GM18867 (cell line): ENCODE data around the gene PLA2G3.
"Not testable (repeated sequence)": the region's sequence is repeated elsewhere in the genome, so short reads cannot be mapped to it uniquely, and the experiment has no call there.

Experiments
- ATAC-seq: cut with Tn5 transposase; IDR thresholded peaks from one replicate; pipeline ENCODE4 v1.9.1; 2021; ENCODE audit warnings: mild to moderate bottlenecking, moderate library complexity; ENCODE audit not compliant: unreplicated experiment

PLA2G3 gene

DNA sequence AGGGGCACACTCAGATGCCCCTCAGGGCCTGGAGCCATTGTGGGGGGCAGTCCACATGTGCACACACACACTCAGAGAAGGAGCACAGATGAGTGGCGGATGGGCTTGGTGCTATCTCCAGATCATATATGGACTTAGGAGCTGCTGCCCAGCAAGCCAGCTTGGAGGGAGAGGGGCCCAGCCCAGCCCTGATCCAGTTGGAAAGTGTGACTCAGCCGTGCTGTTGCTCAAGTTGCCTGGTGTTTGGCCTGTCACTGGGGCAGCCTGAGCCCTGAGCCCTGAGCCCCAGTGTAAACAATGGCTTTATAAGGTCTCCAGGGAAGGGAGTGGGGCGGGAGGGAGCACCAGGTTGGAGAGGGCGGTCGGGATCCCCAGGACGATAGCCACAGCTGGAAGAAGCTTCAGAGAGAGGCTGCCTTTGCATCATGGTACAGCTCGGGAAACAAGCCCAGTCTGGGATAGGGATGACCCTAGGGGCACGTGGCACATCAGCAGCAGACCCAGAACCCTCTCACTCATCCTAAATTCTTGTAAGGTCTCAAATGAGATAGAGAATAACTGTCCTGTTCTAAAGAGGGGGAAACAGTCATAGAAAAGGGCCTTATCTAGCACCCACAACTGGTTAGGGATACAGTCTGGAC is 37.7 kb downstream of the PLA2G3 start:
- no peak for ATAC-seq

DNA sequence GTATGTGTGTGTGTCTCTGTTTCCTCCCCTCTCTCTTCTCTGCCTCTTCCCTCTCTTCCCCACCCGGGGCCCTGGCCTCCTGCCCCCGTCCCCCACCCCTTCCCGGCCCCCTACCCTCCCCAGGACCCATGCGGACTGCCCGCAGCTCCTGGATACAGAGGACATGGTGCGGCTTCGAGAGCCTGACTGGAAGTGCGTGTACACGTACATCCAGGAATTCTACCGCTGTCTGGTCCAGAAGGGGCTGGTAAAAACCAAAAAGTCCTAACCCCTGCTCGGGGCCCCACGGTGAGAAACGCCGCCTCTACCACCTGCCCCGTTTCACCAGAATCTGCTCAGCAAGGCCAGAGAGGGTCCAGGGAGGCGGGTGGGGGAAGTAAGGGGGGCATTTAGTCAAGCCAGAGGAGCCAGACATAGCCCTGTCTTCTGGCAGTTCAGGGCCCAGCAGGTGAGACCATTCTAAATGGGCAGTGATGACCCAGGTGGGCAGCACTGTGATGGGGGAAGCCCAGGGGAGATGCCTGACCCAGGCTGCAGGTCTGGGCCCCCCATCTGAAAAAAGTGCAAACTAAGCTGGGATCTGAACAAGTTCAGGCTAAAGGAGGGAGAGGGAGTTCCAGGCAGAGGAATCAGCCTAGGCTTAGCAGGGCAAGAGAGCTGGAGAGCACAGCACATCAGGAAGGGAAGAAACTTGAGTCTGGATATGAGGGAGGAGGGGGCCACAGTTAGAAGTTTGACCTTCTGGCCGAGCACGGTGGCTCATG is 39.4 kb downstream of the PLA2G3 start:
- ATAC-seq = no peak

DNA sequence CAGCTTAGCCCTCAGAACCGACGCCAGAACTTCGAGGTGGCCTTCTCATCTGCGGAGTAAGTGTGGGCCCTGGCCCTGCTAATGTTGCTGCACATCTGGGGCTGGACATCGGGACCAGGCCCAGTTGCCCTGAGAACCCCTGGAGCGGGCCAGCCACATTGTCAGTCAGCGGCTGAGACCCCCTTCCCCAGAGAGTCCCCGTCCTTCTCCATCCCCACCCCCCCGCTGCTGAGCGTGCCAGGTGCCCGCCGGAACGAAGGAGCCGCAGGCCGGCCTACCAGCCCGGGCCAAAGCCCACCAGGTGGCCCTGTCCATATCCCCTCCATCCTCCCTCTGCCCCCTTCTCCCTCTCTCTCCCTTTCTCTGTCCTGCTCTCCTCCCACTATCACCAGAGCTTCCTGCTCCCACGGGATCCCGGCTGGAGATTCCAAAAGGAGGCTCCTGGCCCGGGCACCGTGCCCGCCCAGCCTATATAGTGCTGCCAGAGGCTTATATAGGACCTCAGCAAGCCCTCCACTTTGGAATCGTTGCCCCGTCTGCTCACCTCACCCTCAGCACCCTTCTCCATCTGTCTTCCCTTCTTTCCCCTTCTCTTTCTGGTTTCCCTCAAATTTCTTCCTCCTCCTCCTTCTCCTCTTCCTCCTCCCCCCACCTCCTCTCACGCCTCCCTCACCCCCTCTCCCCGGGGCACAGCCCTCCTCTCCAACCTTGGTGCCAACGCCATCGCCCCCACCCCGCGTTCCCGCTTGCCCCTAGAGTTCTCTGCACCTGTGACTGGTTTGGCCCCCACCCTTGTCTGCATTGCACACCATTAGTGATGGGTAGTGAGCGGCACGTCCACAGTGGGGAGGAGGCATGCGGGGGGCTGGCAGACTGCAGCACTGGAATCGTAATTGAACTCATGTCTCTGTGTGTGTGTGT is 40.2 kb downstream of the PLA2G3 start:
- ATAC-seq = no peak

DNA sequence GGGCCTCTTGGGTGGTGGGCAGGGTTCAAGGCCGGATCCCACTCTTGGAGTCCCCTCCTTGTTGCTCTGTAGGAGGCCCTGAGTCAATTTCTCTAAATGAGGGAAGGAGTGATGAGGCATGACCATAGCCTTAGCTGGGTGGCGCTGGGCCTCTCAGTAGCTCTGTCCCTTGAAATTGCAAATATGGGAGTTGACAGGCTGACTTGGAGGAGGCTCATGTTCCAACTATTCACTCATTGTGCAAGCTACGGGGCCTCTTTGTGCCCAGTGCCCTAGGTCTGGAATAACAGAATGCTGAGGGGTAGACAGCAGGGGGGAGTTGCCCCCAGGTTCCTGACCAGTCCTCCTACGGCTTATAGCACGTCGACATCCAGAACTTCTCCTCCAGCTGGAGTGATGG is 40.9 kb downstream of the PLA2G3 start:
- no peak for ATAC-seq

DNA sequence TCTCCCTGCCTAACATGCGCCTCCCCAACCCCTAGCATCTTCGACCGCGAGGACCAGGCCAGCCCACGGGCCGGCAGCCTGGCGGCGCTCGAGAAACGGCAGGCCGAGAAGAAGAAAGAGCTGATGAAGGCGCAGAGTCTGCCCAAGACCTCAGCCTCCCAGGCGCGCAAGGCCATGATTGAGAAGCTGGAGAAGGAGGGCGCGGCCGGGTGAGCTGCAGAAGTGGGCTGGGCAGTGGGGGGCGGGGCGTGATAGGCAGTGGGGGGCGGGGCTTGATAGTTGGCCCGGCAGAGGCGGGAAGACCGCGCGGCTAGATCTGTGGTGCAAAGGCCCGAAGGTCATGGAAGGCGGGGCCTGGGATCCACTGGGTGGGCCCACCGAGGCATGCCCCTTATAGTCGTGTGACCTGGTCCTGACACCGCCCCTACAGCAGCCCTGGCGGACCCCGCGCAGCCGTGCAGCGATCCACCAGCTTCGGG is 41.6 kb downstream of the PLA2G3 start:
- ATAC-seq = no peak

DNA sequence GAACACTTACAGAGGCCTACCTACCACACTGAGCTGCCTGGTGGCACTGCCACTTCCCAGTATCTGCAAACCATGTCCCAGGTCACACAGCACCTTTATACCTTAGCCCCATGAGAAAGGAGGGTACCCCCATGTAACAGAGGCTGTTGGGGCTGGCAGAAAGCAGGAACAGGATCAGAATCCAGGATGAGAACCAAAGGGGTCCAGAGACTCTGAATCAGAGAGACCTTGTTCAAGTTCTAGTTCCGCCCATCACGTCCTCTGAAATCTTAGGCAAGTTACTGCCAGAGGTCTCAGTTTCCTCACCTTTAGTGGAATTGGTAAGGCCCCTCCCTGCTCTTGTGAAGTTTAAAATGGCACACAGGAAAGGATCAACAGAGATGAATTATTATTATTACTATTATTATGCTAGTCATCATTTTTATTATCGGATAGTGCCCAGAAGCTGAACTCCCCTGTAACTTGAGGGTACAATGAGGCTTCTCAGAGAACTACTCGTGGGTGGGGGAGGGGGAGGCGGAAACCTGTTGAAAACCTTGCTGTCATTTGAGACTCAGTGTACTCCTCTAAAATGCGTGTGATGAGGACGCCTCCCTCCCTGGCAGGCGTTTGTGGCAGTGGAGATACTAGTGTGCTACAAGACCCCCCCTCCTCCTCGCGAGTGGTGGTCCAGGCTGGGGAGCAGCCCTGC is 42.2 kb downstream of the PLA2G3 start:
- no peak for ATAC-seq

DNA sequence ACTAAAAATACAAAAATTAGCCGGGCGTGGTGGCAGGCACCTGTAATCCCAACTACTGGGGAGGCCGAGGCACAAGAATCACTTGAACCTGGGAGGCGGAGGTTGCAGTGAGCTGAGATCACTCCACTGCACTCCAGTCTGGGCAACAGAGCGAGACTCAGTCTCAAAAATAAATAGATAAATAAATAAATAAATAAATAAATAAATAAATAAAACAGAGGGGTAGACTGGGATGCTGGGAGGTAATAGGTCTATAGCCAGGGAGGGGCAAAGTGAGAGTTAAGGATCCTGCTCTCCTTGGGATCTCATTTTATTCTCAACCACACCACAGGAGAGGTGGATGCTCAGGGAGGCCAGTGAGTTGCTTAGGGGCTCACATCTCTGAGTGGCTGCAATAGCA is 42.8 kb downstream of the PLA2G3 start:
- not testable (repeated sequence) for ATAC-seq

DNA sequence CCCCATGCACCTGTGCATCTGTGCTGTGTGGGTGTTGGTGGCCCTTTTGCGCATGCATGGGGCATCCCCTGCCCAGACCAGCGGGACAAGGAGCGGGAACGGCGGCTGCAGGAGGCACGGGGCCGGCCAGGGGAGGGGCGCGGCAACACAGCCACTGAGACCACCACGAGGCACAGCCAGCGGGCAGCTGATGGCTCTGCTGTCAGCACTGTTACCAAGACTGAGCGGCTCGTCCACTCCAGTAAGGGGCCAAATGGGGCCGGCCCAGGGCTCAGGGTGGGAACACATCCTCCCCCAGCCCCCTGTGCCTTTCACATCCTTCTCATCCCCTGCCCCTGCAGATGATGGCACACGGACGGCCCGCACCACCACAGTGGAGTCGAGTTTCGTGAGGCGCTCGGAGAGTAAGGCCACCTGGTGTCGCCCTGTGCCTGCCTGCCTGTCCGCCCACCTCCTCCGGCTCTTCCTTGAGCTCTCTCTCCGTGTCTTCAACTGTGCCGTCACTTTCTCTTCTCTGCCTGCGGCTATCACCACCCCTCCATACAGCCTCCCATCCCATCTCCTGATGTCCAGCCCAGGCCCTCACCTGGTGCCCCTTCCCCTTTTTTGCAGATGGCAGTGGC is 43.5 kb downstream of the PLA2G3 start:
- ATAC-seq = no peak

DNA sequence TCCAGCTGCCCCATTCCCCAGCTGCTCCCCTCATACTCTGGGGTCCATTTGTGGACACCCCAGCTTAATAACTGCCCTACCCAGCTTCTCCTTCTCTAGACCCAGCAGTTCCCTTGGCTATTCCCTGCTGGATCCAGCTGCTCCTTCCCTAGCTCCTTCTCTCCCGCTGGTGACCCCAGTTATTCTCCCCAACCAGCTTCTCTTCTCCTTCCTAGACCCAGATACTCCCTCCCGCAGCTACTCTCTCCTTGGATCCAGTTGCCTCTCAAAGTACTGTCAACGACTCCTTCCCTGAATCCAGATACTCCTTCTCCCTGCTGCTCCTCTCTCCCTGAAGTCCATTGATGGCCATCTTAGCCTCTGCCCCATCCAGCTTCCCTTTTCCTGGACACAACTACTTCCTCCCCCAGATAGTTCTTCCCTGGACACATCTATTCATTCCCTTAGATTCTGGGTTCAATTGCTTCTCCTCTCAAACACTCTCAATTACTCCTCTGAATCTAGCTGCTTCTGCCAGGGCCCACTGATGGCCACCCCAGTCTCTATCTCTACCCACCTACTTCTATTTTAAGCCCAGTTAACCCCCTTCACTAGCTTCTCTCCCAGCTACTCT is 44.6 kb downstream of the PLA2G3 start:
- no peak for ATAC-seq

DNA sequence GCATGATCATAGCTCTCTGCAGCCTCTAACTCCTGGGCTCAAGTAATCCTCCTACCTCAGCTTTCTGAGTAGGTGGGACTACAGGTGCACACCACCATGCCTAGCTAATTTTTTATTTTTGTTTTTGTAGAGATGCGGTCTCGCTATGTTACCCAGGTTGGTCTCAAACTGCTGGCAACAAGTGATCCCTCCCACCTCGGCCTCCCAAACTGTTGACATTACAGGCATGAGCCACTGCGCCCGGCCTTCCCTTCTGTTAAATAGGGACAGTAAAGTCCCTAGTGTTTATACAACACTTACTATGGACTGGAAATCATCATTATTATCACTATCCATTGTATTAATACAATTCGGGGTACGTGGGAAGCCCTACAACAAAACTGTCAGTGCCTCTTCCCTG is 45.6 kb downstream of the PLA2G3 start:
- ATAC-seq = no peak

DNA sequence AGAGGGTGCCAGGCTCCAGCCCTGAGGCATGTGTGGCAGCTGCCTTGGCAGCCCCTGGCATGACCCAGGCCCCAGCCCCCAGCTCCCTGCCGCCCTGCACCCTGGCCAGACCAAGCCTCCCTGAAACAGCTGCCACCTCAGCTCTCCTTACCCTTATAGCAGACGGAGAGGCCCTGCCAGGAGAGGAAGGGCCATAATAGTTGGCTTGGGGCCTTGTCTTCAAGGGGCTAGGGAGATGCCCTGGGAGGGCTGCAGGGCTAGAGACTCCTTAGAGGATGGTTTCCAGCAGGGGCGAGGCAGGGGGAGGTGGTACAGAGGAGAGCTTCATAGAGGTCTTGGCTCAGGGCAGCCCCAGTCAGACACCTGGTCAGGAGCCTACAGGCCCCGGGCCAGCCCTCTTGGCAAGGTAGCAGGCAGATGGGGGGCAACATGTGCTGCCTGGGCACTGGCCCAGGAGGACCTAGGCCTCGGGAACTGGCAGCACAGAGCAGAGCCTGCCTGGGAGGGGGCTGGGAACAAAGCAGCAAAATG is 46.2 kb downstream of the PLA2G3 start:
- no peak for ATAC-seq

DNA sequence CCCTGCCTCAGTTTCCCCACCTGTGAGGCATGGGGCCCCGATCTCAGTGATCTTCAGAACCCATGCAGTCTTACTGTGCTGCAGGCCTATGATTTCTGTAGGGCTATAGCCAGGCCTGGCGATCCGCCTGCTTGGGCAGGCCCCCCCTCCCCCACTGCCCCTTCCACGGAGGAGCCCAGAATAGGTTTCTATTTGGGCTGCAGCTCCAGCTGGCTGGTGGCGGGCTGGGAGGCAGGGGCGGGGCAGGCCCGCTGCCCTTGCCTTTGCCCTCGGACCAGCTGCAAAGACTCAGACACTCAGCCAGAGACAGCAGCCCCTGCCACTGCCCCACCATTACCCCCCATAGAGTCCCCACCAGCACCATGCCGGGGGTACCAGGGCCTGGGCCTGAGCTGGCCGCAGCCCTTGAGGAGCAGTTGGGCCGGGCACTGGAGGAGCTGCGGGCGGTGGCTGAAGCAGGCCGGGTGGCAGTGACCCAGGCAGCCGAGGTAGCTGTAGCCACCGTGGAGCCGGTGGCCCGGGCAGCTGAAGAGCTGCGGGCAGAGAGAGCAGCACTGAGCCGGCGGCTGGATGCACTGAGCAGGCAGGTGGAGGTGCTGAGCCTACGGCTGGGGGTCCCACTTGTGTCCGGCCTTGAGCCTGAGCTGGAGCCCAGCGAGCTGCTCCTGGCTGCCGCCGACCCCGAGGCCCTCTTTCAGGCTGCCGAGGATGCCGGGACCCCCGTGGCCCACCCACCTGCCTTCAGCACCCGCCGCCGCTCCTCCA is 47.0 kb downstream of the PLA2G3 start:
- ATAC-seq = no peak

DNA sequence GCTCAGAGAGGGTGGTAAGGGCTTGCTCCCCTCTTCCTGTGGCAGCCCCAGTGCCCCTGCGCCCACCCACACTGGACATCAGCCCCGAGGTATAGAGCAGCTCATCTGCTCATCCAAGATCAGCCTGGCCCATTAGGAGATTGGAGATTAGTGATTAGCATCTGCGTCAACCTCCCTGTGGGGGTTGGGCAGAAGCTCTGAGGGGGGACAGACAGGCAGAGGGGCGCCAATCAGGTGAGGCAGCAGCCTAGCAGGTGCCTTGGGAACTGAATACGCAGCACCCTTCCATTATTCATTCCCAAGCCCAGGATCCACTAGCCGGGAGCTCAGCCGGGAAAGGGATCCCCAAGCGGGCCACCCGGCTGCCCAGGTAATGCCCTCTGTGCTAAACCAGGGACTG is 48.1 kb downstream of the PLA2G3 start:
- ATAC-seq = no peak

DNA sequence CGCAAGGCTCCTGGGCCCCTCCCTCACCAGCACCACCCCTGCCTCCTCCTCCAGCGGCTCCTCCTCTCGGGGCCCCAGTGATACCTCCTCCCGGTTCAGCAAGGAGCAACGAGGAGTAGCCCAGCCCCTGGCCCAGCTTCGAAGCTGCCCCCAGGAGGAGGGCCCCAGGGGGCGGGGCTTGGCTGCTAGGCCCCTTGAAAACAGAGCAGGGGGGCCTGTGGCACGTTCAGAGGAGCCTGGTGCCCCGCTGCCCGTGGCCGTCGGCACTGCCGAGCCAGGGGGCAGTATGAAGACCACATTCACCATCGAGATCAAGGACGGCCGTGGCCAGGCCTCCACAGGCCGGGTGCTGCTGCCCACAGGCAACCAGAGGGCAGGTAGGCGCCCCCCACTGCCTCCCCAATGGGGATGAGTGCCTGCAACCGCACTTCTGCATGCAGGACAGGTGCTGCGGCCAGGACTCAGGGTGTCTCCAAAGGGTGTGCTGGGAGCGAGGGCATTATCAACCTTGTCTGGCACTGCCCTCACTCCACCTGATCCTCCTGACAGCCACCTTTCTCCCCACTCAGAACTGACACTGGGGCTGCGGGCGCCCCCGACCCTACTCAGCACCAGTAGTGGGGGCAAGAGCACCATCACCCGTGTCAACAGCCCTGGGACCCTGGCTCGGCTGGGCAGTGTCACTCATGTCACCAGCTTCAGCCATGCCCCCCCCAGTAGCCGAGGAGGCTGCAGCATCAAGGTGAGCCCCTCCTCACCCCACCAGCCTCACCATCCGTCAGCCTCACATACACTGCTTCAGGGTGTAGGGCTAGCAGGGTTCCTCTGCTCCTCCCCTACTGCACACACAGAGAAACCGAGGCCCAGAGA is 49.0 kb downstream of the PLA2G3 start:
- ATAC-seq = no peak

DNA sequence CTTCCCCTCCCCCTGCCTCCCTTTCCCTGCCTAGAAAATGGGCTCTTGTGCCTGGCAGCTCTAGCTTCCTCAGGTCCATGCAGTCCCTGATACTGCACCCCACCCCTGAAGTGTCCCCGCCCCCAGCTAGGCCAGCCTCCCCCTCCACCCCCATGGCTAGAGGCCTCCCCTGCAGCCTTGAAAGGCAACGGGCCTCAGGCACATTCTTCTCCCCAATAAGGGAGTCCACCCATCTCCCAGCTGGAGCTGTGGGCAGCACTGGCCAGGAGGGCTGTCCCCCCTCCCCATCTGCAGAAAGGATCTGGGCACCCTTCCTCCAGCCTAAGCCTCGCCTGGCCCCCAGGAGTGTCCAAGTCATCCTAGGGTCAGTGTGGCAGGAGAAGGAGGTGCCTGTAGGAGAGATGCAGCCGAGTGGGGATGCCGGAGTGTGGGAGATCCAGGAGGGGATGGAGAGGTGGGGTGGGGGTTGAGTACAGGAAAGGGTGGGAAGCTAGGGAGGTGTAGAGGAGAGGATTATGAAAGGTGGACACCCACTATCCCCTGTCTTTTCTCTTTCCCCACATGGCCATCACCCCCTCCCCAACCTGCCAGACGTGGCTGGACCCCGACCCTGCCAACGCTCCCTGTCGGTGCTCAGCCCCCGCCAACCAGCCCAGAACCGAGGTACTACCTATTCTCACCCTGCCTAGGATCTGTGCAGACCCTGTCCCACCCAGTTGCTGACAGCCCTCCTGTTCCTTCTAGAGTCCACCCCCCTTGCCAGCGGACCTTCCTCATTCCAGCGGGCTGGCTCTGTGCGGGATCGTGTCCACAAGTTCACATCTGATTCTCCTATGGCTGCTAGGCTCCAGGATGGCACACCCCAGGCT is 49.9 kb downstream of the PLA2G3 start:
- ATAC-seq = no peak

DNA sequence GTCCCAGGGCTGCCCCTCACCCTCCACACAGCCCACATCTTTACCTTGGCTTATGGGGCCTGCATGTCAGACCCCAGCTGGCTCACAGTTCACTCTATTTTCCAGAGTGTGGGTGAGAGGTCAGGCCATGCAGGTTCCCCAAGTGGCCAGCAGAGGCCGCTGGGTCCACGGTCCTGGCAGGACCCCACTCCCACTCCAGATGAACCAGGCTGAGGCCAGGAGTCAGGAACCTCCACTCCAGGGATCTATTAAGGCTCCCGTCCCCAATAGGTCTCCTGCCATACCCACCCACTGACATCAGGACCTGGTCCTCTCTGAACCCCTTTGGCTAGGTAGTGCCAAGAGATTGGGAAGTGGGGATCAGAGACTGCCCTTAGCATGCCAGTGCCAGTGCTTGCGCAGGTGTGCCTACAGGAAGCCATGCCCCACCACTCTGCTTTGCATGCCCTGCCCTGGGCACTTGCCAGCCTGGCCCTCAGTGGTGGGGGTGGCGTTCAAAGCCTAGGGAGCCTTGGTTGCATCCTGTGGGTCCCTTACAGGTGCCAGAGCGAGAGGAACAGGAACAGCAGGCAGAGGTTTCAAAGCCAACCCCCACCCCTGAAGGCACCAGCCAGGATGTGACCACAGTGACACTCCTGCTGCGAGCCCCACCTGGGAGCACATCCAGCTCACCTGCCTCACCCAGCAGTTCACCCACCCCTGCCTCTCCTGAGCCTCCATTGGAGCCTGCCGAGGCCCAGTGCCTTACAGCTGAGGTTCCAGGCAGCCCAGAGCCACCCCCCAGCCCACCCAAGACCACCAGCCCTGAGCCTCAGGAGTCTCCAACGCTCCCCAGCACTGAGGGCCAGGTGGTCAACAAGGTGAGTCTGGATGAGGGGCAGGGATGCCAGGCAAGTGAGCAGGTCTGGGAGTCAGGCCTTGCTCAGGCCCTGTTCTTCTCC is 50.9 kb downstream of the PLA2G3 start:
- ATAC-seq = no peak
